Kidney (tissue), 14 donors: ENCODE results near the gene SFMBT2. TPM values are rescaled to one million over a fixed set of nuclear protein-coding genes. Genes with fewer than 3 reads are reported as not detected.

ENCODE experiments used
- DNase-seq, 5 donors: peaks; one replicate each; pipeline ENCODE4 v3.0.0-alpha.2; 2013 to 2020
- FAIRE-seq: peaks from 2 replicates; lab custom pipeline; 2012; peaks lifted over from hg19 to GRCh38; lab: Jason Lieb, UNC
- H3K27ac ChIP-seq, 2 donors: one replicate each; pipeline ENCODE4 v1.7.0; 2013; ENCODE audit warnings: low read depth in 2 of 2, low read length in 2 of 2, inconsistent platforms in 1 of 2
- H3K27me3 ChIP-seq: one replicate; pipeline ENCODE4 v1.7.1; 2013; ENCODE audit warnings: low read length, inconsistent platforms; ENCODE audit not compliant: control insufficient read depth, insufficient read depth
- H3K36me3 ChIP-seq, 3 donors: one replicate each; pipeline versions ENCODE4 v1.7.0 to v1.7.1; 2013; ENCODE audit warnings: low read length in 3 of 3, control low read depth in 1 of 3, inconsistent platforms in 1 of 3; ENCODE audit not compliant: insufficient read depth in 3 of 3, control insufficient read depth in 2 of 3
- H3K4me1 ChIP-seq, 3 donors: one replicate each; pipeline versions ENCODE4 v1.7.0 to v1.7.1; 2013; ENCODE audit warnings: low read length in 3 of 3, inconsistent platforms in 1 of 3, low read depth in 1 of 3; ENCODE audit not compliant: control insufficient read depth in 2 of 3, insufficient read depth in 2 of 3
- H3K4me3 ChIP-seq, 3 donors: one replicate each; pipeline versions ENCODE4 v1.7.0 to v1.8.1; 2013; ENCODE audit warnings: low read length in 3 of 3, control low read depth in 1 of 3, inconsistent platforms in 1 of 3
- H3K9ac ChIP-seq, 3 donors: one replicate each; pipeline versions ENCODE4 v1.7.0 to v1.7.1; 2013; ENCODE audit warnings: low read length in 3 of 3, control low read depth in 1 of 3, inconsistent platforms in 1 of 3
- H3K9me3 ChIP-seq, 3 donors: one replicate each; pipeline versions ENCODE4 v1.7.0 to v1.7.1; 2013; ENCODE audit warnings: low read length in 3 of 3, control low read depth in 1 of 3, inconsistent platforms in 1 of 3; ENCODE audit not compliant: control insufficient read depth in 2 of 3, insufficient read depth in 1 of 3
- intact Hi-C: fragments of 100-400 bp; cut with DNase I; formaldehyde crosslinking; loops from one replicate; pipeline ENCODE4 v1.11.1; 2022
- polyA plus RNA-seq: library from polyadenylated mRNA; stranded (reverse); fragments of 350-450 nt; fragmentation: Illumina TruSeq; extraction: RNeasy Lipid Tissue Mini Kit (QIAGEN cat#74804); gene quantifications from one replicate; pipeline ENCODE4 v1.2.3, GENCODE V29; 2014; ENCODE audit warnings: low read depth, low replicate concordance; ENCODE audit not compliant: insufficient read depth
- total RNA-seq: library from RNA; stranded (reverse); fragmentation: NEBNext Ultra II Directional; extraction: Animal tissue kit (Norgen Biotek cat#: 25700); gene quantifications from one replicate; pipeline ENCODE4 v1.2.1, GENCODE V29; 2021
- TF ChIP-seq, protein P1 (sequence below): IDR thresholded peaks from 3 replicates; pipeline ENCODE4 v1.5.1; 2012; ENCODE audit warnings: mild to moderate bottlenecking, moderate library complexity, borderline replicate concordance; ENCODE audit not compliant: insufficient read depth; ENCODE audit errors: extremely low read depth
- donor health status: control.
- donor health status: control.
- donor health status: control.
- donor health status: control.
- donor health status: control.
- donor health status: DM: yes; HTN: yes; CAD: no.
- donor health status: Normal renal cell carcinoma (clear cell type).

SFMBT2 gene
- total and polyA plus RNA-seq, 2 donors from 2014 or later, result 1.2 to 15.3 TPM

DNA sequence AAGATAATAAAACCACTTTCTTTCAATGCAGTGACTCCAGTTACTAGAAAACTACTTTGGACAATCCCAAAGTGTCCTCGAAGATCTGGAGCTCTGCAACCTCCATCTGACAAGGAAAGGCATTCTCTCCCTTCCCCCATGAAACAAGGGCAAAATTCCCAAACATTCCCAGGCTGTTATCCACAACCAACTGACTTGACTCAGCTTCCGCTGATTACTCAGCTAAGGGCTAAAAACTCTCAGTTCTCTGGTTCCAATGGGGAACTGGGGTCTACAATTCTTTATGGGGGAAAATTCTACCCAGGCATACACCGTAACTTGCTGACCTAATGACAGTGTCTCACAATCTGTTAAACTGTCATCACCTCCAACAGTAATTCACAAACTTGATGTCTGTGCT is 48.4 kb downstream of the SFMBT2 start:
- TF ChIP-seq, protein P1, sequence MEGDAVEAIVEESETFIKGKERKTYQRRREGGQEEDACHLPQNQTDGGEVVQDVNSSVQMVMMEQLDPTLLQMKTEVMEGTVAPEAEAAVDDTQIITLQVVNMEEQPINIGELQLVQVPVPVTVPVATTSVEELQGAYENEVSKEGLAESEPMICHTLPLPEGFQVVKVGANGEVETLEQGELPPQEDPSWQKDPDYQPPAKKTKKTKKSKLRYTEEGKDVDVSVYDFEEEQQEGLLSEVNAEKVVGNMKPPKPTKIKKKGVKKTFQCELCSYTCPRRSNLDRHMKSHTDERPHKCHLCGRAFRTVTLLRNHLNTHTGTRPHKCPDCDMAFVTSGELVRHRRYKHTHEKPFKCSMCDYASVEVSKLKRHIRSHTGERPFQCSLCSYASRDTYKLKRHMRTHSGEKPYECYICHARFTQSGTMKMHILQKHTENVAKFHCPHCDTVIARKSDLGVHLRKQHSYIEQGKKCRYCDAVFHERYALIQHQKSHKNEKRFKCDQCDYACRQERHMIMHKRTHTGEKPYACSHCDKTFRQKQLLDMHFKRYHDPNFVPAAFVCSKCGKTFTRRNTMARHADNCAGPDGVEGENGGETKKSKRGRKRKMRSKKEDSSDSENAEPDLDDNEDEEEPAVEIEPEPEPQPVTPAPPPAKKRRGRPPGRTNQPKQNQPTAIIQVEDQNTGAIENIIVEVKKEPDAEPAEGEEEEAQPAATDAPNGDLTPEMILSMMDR, result no peak
- H3K36me3 ChIP-seq, result peaks cover 0 to 3% (median 0%) of the 10 kb centered on the region in 3 donors
- no peak for DNase-seq
- no peaks in the 10 kb centered on the region for H3K27me3 ChIP-seq
- intact Hi-C loops, result no loop called here
- no peaks in the 10 kb centered on the region for H3K9me3 ChIP-seq
- no peaks in the 10 kb centered on the region for H3K4me1 ChIP-seq
- H3K4me3 ChIP-seq, result no peak overlapping the region
- no peak overlapping the region for H3K9ac ChIP-seq
- H3K27ac ChIP-seq, result no peak overlapping the region
- FAIRE-seq, result no peak

- TF ChIP-seq, protein P1, result no peak
- peaks cover 0 to 3% (median 0%) of the 10 kb centered on the region in 3 donors for H3K36me3 ChIP-seq
- H3K27me3 ChIP-seq, result no peaks in the 10 kb centered on the region
- H3K9ac ChIP-seq, result no peak overlapping the region
- no peaks in the 10 kb centered on the region for H3K4me1 ChIP-seq
- no peak for FAIRE-seq
- intact Hi-C loops, result no loop called here
- no peaks in the 10 kb centered on the region for H3K9me3 ChIP-seq
- no peak for DNase-seq
- no peak overlapping the region for H3K27ac ChIP-seq
- no peak overlapping the region for H3K4me3 ChIP-seq
Observed at GRCh38 chr10:7361316-7361715, 49.5 kb downstream of the SFMBT2 start.

DNA sequence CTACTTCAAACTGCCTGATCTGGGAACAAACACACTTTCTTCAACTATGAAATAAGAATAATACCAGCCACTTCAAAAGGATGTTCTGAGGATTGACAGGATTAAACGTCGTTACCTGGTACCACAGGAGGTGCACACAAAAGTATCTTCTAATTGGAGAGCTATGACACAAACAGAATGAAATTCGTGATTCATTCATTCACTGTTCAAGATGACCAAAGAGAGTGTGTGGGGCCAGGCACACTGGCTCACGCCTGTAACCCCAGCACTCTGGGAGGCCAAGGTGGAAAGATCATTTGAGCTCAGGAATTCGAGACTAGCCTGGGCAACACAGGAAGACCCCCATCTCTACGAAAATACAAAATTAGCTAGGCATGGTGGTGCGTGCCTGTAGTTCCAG is 50.9 kb downstream of the SFMBT2 start:
- Histone ChIP-seq H3K9ac (no peak overlapping the region), H3K27me3 (no peaks in the 10 kb centered on the region), H3K36me3 (no peaks in the 10 kb centered on the region), H3K9me3 (no peaks in the 10 kb centered on the region), H3K4me1 (no peaks in the 10 kb centered on the region), H3K4me3 (no peak overlapping the region), H3K27ac (no peak overlapping the region)
- FAIRE-seq, result no peak
- intact Hi-C loops, result no loop called here
- TF ChIP-seq, protein P1, result no peak
- no peak for DNase-seq

DNA sequence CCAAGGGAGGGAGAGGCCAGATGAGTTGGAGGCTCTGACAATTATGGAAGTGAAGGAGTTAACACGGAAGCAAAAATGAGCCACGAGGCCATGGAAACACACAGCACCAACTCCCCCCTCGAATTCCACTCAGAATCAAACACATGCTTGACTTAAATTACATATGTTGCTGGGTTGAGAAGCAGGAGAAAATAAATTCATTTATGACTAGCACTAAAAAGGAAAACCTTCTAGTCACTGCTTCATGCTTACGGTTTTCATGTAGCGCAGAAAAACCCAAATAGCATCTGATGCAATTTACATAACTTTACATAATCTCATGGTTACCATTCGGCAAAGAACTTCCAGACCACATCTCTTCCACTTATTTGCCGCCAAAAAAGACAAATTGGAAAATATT is 51.5 kb downstream of the SFMBT2 start:
- TF ChIP-seq, protein P1, result no peak
- DNase-seq, result no peak
- Histone ChIP-seq H3K27me3 (no peaks in the 10 kb centered on the region), H3K9me3 (no peaks in the 10 kb centered on the region), H3K36me3 (no peaks in the 10 kb centered on the region), H3K4me3 (no peak overlapping the region), H3K9ac (no peak overlapping the region), H3K27ac (no peak overlapping the region), H3K4me1 (no peaks in the 10 kb centered on the region)
- FAIRE-seq, result no peak
- intact Hi-C loops, result no loop called here
